HepG2 (cell line): Measurements from ENCODE around the gene L3MBTL3.

Experiments used
- ESRRA ChIP-seq: sonication (generic); formaldehyde crosslinking; IDR thresholded peaks from 2 replicates; pipeline ENCODE4 v1.5.1; 2020; ENCODE audit warnings: mild to moderate bottlenecking, low read depth, missing genetic modification reagents
- RELA ChIP-seq: sonication (generic); formaldehyde crosslinking; IDR thresholded peaks from 2 replicates; pipeline ENCODE4 v1.4.0; 2020; ENCODE audit warnings: missing genetic modification reagents
- TARDBP ChIP-seq: sonication (generic); formaldehyde crosslinking; IDR thresholded peaks from 2 replicates; pipeline ENCODE4 v1.8.0; 2022; ENCODE audit warnings: mild to moderate bottlenecking, missing genetic modification reagents
- TBL1XR1 ChIP-seq: fragments of 150-350 bp; IDR thresholded peaks from 2 replicates; pipeline ENCODE4 v1.6.1; 2014; ENCODE audit warnings: borderline replicate concordance, low read length; ENCODE audit not compliant: partially characterized antibody
- ZBTB1 ChIP-seq: sonication (generic); formaldehyde crosslinking; IDR thresholded peaks from 2 replicates; pipeline ENCODE4 v1.4.0; 2020; ENCODE audit warnings: missing genetic modification reagents, borderline replicate concordance
- ZNF274 ChIP-seq: sonication (generic); formaldehyde crosslinking; IDR thresholded peaks from 2 replicates; pipeline ENCODE4 v1.5.1; 2020; ENCODE audit warnings: mild to moderate bottlenecking, missing genetic modification reagents
- TF ChIP-seq, protein P1 (sequence below): sonication (generic); formaldehyde crosslinking; IDR thresholded peaks from 2 replicates; pipeline ENCODE4 v1.5.0; 2020; ENCODE audit warnings: mild to moderate bottlenecking, missing genetic modification reagents, moderate library complexity
- TF ChIP-seq, protein P2 (sequence below): sonication (generic); formaldehyde crosslinking; IDR thresholded peaks from 2 replicates; pipeline ENCODE4 v1.5.0; 2020; ENCODE audit warnings: missing genetic modification reagents

DNA sequence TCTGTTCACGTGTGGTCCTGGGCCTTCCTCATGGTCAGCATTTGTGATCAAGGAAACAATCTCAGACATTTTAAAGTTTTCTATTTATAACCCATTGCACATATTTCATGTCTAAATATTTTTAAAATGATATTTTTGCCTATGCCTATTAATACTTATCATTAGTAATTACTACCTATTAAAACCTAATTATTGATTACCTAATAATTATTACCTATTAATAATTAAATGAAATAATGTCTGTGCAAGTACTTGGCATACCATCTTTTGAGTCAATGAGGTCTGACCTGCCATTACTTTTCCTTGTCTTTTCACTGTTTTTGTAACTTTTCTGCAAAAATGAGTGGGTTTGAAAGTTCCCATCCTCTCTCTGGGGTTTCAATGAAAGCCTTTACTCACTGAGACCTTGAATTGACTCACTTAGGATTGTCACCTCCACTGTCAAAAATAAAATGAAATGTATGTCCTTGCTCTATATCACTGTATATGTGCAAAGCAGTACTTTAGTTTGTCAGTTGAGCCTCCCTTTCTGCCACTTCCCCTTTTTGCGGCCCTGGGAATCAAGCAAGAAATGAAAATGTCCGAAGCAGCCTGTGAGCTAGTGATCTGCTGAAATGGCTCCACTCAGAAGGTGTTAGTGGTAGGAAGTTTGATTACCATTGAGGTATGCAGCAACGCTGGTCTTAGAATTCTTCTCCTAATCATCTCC lies 87.8 kb downstream of the L3MBTL3 start:
- TF ChIP-seq, protein P1, sequence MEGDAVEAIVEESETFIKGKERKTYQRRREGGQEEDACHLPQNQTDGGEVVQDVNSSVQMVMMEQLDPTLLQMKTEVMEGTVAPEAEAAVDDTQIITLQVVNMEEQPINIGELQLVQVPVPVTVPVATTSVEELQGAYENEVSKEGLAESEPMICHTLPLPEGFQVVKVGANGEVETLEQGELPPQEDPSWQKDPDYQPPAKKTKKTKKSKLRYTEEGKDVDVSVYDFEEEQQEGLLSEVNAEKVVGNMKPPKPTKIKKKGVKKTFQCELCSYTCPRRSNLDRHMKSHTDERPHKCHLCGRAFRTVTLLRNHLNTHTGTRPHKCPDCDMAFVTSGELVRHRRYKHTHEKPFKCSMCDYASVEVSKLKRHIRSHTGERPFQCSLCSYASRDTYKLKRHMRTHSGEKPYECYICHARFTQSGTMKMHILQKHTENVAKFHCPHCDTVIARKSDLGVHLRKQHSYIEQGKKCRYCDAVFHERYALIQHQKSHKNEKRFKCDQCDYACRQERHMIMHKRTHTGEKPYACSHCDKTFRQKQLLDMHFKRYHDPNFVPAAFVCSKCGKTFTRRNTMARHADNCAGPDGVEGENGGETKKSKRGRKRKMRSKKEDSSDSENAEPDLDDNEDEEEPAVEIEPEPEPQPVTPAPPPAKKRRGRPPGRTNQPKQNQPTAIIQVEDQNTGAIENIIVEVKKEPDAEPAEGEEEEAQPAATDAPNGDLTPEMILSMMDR (CRISPR knock-in tag), result no peak
- TF ChIP-seq, protein P2, sequence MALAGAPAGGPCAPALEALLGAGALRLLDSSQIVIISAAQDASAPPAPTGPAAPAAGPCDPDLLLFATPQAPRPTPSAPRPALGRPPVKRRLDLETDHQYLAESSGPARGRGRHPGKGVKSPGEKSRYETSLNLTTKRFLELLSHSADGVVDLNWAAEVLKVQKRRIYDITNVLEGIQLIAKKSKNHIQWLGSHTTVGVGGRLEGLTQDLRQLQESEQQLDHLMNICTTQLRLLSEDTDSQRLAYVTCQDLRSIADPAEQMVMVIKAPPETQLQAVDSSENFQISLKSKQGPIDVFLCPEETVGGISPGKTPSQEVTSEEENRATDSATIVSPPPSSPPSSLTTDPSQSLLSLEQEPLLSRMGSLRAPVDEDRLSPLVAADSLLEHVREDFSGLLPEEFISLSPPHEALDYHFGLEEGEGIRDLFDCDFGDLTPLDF, result no peak
- TF ChIP-seq TARDBP (CRISPR knock-in tag), result no peak
- no peak for TF ChIP-seq ZBTB1 (CRISPR knock-in tag)
- TF ChIP-seq RELA (CRISPR knock-in tag), result no peak
- TF ChIP-seq ZNF274, result no peak
- TF ChIP-seq ESRRA, result no peak
- no peak for TF ChIP-seq TBL1XR1
